ENCODE measurements around the gene SLC27A2.

Gene SLC27A2

GRCh38 chr15:50227076-50227475 lies 45.1 kb downstream of the SLC27A2 start:
- H3F3A ChIP-seq (ENCODE audit: insufficient read depth) = no peaks in the 10 kb centered on the region
- H3K27ac ChIP-seq (ENCODE audit: low read depth, low read length) = no peak overlapping the region
- H3K9ac ChIP-seq (ENCODE audit: low read length) = no peak overlapping the region
- no peaks in the 10 kb centered on the region for H3K36me3 ChIP-seq (ENCODE audit: low read length)
- no peaks in the 10 kb centered on the region for H4K20me1 ChIP-seq (ENCODE audit: low read depth, low read length)
- H2AFZ ChIP-seq (ENCODE audit: low read depth, low read length, severe bottlenecking) = no peak overlapping the region
- H3K9me2 ChIP-seq (replicated peaks; ENCODE audit: insufficient read depth, low read length) = no peaks in the 10 kb centered on the region
- no peak overlapping the region for H3K4me3 ChIP-seq (ENCODE audit: insufficient read depth, low read length, poor library complexity, severe bottlenecking)
- no peaks in the 10 kb centered on the region for H3K27me3 ChIP-seq (ENCODE audit: low read length)
- no peak overlapping the region for H3K4me2 ChIP-seq (ENCODE audit: low read depth, low read length, poor library complexity, severe bottlenecking)
- no peaks in the 10 kb centered on the region for H3K79me2 ChIP-seq (ENCODE audit: insufficient read depth, low read length)
- no peaks in the 10 kb centered on the region for H3K9me3 ChIP-seq (ENCODE audit: insufficient read depth, low read length)
- no peak for TF ChIP-seq EZH2phosphoT487 (conservative IDR thresholded peaks at IDR 0.05; ENCODE audit: low read length)
- no peak for TF ChIP-seq CTCF (IDR thresholded peaks at IDR 0.05; ENCODE audit: insufficient read depth, low read length, poor library complexity, severe bottlenecking)

GRCh38 chr15:50228866-50229265 lies 46.9 kb downstream of the SLC27A2 start:
- TF ChIP-seq EZH2phosphoT487 (conservative IDR thresholded peaks at IDR 0.05; ENCODE audit: low read length) (no peak), CTCF (IDR thresholded peaks at IDR 0.05; ENCODE audit: insufficient read depth, low read length, poor library complexity, severe bottlenecking) (no peak)
- no peaks in the 10 kb centered on the region for H3K9me2 ChIP-seq (replicated peaks; ENCODE audit: insufficient read depth, low read length)

GRCh38 chr15:50229336-50229735 lies 47.3 kb downstream of the SLC27A2 start:
- no peak overlapping the region for H3K4me2 ChIP-seq (ENCODE audit: low read depth, low read length, poor library complexity, severe bottlenecking)
- H3K9me2 ChIP-seq (replicated peaks; ENCODE audit: insufficient read depth, low read length) = no peaks in the 10 kb centered on the region
- no peaks in the 10 kb centered on the region for H3K27me3 ChIP-seq (ENCODE audit: low read length)
- no peaks in the 10 kb centered on the region for H3K36me3 ChIP-seq (ENCODE audit: low read length)
- no peaks in the 10 kb centered on the region for H3F3A ChIP-seq (ENCODE audit: insufficient read depth)
- no peak overlapping the region for H2AFZ ChIP-seq (ENCODE audit: low read depth, low read length, severe bottlenecking)
- TF ChIP-seq CTCF (IDR thresholded peaks at IDR 0.05; ENCODE audit: insufficient read depth, low read length, poor library complexity, severe bottlenecking) = no peak
- TF ChIP-seq EZH2phosphoT487 (conservative IDR thresholded peaks at IDR 0.05; ENCODE audit: low read length) = no peak
- no peak overlapping the region for H3K27ac ChIP-seq (ENCODE audit: low read depth, low read length)
- H3K79me2 ChIP-seq (ENCODE audit: insufficient read depth, low read length) = no peaks in the 10 kb centered on the region
- no peak overlapping the region for H3K9ac ChIP-seq (ENCODE audit: low read length)
- H3K9me3 ChIP-seq (ENCODE audit: insufficient read depth, low read length) = no peaks in the 10 kb centered on the region
- no peaks in the 10 kb centered on the region for H4K20me1 ChIP-seq (ENCODE audit: low read depth, low read length)
- H3K4me3 ChIP-seq (ENCODE audit: insufficient read depth, low read length, poor library complexity, severe bottlenecking) = no peak overlapping the region

More at GRCh38 chr15:50228866-50229265, 46.9 kb downstream of the SLC27A2 start:
- Histone ChIP-seq H3K27ac (ENCODE audit: low read depth, low read length) (no peak overlapping the region), H3K9ac (ENCODE audit: low read length) (no peak overlapping the region), H3F3A (ENCODE audit: insufficient read depth) (no peaks in the 10 kb centered on the region), H3K79me2 (ENCODE audit: insufficient read depth, low read length) (no peaks in the 10 kb centered on the region), H2AFZ (ENCODE audit: low read depth, low read length, severe bottlenecking) (no peak overlapping the region), H3K4me3 (ENCODE audit: insufficient read depth, low read length, poor library complexity, severe bottlenecking) (no peak overlapping the region), H3K4me2 (ENCODE audit: low read depth, low read length, poor library complexity, severe bottlenecking) (no peak overlapping the region), H3K27me3 (ENCODE audit: low read length) (no peaks in the 10 kb centered on the region), H3K36me3 (ENCODE audit: low read length) (no peaks in the 10 kb centered on the region), H4K20me1 (ENCODE audit: low read depth, low read length) (no peaks in the 10 kb centered on the region), H3K9me3 (ENCODE audit: insufficient read depth, low read length) (no peaks in the 10 kb centered on the region)

All from SU-DHL-6 (cell line).